ENCODE data around the gene PJA1. TPM values are rescaled to one million over a fixed set of nuclear protein-coding genes. Genes with fewer than 3 reads are reported as not detected.
A peak's percentile ranks its signal among the peaks of the same experiment; 100 is the strongest.

The PJA1 gene
- total and polyA plus RNA-seq, 4 donors: 11.1 to 33.3 (median 27.1) TPM

DNA sequence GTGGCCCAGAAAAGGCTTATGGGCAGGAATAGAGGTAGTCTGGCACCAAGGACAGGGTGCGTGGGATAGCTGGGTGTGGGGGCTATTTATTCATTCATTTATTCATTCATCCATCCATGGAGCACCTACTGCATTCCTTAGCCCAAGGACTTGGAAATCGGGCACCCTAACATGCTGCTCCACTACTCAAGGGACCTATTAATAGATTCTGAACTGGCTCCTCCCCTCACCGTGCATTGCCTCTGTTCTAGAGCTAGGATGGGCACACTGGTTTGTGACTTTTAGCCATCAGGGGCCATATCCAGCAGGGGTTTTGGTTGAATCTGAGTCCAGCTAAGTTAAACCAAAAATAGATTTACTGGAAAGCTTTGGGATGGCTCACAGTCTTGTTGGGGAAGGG, 30.6 kb upstream of the PJA1 start:
- H3K27ac ChIP-seq (ENCODE audit: low read depth in 1 of 2, low read length in 2 of 2): no peak overlapping the region
- no peaks in the 10 kb centered on the region for H3K27me3 ChIP-seq (ENCODE audit: control insufficient read depth in 1 of 2, insufficient read depth in 2 of 2, low read length in 1 of 2)
- WGBS, 2 donors: 44 to 46% methylated on average over 3 of the region's 3 CpGs
- DNase-seq: no peak
- H3K4me1 ChIP-seq (ENCODE audit: control insufficient read depth in 1 of 2, insufficient read depth in 2 of 2, low read length in 2 of 2): no peaks in the 10 kb centered on the region
- H3K4me3 ChIP-seq (ENCODE audit: low read length in 2 of 2): no peak overlapping the region
- no peaks in the 10 kb centered on the region for H3K36me3 ChIP-seq (ENCODE audit: control insufficient read depth in 1 of 2, insufficient read depth in 2 of 2, low read length in 1 of 2)
- H3K9me3 ChIP-seq (ENCODE audit: control insufficient read depth, low read length): no peaks in the 10 kb centered on the region
- ATAC-seq (ENCODE audit: low FRiP score): no peak
- intact Hi-C loops (cut with DNase I): no loop called here

DNA sequence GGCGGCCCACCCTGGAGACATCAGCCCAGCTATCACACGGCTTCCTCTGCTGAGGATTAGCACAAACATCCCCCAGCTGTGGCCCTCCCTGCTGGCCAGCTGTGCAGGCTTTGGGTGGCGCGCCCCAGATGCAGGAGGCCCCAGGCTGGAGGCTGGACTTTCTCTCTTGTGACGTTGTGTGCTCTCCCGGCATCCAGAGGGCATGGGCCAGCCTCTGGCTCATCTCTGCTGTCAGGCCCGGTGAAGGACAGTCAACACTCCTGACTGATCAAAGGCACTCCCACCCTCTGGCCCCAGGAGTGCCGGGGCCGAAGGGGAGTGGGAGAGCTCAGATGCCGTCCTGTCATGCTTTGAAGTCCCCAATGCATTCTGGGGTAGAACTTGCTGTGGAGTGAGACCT, 29.9 kb upstream of the PJA1 start:
- Histone ChIP-seq H3K4me1 (ENCODE audit: control insufficient read depth in 1 of 2, insufficient read depth in 2 of 2, low read length in 2 of 2) (no peaks in the 10 kb centered on the region), H3K4me3 (ENCODE audit: low read length in 2 of 2) (no peak overlapping the region), H3K9me3 (ENCODE audit: control insufficient read depth, low read length) (no peaks in the 10 kb centered on the region), H3K27me3 (ENCODE audit: control insufficient read depth in 1 of 2, insufficient read depth in 2 of 2, low read length in 1 of 2) (no peaks in the 10 kb centered on the region), H3K27ac (ENCODE audit: low read depth in 1 of 2, low read length in 2 of 2) (no peak overlapping the region), H3K36me3 (ENCODE audit: control insufficient read depth in 1 of 2, insufficient read depth in 2 of 2, low read length in 1 of 2) (no peaks in the 10 kb centered on the region)
- 80 to 94% methylated on average over 10 of the region's 10 CpGs for WGBS, 2 donors
- DNase-seq (peak in 1 of 2 donors; percentile 23), ATAC-seq (ENCODE audit: low FRiP score) (no peak)
- intact Hi-C loops (cut with DNase I): no loop called here

DNA sequence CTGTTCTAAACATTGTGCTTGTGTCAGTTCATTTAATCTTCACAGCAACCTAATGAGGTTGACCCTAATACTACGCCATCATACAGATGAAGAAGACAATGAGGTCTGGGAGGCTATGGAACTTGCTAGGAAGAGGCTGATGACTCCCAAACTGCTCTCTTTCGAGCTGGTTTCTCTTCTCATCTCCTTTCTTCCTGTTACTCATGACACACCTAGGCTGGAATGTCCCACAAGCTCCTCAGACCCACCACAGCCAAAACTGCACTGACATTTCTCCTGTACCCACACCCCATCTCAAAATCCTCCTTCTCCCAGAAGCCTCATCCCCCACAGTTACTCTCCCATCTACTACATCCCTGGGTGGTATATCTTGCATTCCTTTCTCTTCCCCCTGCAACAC, 27.4 kb upstream of the PJA1 start:
- no peaks in the 10 kb centered on the region for H3K4me1 ChIP-seq (ENCODE audit: control insufficient read depth in 1 of 2, insufficient read depth in 2 of 2, low read length in 2 of 2)
- no peak for ATAC-seq (ENCODE audit: low FRiP score)
- no peaks in the 10 kb centered on the region for H3K9me3 ChIP-seq (ENCODE audit: control insufficient read depth, low read length)
- no peaks in the 10 kb centered on the region for H3K27me3 ChIP-seq (ENCODE audit: control insufficient read depth in 1 of 2, insufficient read depth in 2 of 2, low read length in 1 of 2)
- no peak for DNase-seq
- H3K36me3 ChIP-seq (ENCODE audit: control insufficient read depth in 1 of 2, insufficient read depth in 2 of 2, low read length in 1 of 2): no peaks in the 10 kb centered on the region
- no peak overlapping the region for H3K4me3 ChIP-seq (ENCODE audit: low read length in 2 of 2)
- WGBS, 2 donors: 62 to 87% methylated on average over 2 of the region's 2 CpGs
- intact Hi-C loops (cut with DNase I): no loop called here
- no peak overlapping the region for H3K27ac ChIP-seq (ENCODE audit: low read depth in 1 of 2, low read length in 2 of 2)

DNA sequence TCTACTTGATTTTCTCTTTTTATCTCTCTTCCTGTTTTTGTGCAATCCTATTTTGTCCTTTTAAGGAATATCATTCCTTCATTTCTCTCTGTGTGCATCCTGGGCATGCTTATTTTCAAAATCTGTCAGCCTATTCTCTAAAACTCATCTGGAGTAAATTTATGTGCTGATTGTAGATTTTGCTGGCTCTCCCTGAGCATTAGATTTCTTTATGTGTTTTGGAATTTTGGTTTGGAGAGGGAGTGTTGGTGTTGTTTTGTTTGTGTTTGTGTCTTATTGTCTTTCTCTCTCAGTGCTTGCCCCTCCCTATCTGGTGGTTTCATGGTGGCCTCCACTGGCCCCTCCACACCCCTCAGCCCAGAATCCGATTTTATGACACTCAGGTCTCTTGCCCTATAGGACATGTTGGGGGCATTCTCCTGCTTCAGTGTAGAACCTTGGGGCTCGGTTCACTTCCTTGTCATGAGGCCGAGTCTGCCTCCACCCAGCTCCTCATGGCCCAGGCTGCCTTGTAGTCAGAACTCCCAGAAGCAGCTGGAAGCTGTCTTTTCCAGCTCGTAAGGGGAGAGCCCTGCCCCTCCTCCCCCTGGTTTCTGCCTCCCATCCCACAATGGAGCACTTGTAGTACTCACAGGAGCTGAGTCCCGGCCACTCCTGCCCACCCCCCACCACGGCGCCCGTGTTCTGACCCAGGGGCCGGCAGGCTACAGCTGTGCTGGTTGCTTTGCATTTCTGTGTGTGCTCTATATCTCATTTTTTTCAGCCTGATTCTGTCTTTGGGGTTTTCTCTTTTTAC, 24.5 kb upstream of the PJA1 start:
- H3K36me3 ChIP-seq (ENCODE audit: control insufficient read depth in 1 of 2, insufficient read depth in 2 of 2, low read length in 1 of 2): no peaks in the 10 kb centered on the region
- no peaks in the 10 kb centered on the region for H3K27me3 ChIP-seq (ENCODE audit: control insufficient read depth in 1 of 2, insufficient read depth in 2 of 2, low read length in 1 of 2)
- intact Hi-C loops (cut with DNase I): no loop called here
- DNase-seq: no peak
- H3K9me3 ChIP-seq (ENCODE audit: control insufficient read depth, low read length): no peaks in the 10 kb centered on the region
- no peaks in the 10 kb centered on the region for H3K4me1 ChIP-seq (ENCODE audit: control insufficient read depth in 1 of 2, insufficient read depth in 2 of 2, low read length in 2 of 2)
- no peak for ATAC-seq (ENCODE audit: low FRiP score)
- no peak overlapping the region for H3K27ac ChIP-seq (ENCODE audit: low read depth in 1 of 2, low read length in 2 of 2)
- 73 to 86% methylated on average over 9 of the region's 9 CpGs for WGBS, 2 donors
- no peak overlapping the region for H3K4me3 ChIP-seq (ENCODE audit: low read length in 2 of 2)

DNA sequence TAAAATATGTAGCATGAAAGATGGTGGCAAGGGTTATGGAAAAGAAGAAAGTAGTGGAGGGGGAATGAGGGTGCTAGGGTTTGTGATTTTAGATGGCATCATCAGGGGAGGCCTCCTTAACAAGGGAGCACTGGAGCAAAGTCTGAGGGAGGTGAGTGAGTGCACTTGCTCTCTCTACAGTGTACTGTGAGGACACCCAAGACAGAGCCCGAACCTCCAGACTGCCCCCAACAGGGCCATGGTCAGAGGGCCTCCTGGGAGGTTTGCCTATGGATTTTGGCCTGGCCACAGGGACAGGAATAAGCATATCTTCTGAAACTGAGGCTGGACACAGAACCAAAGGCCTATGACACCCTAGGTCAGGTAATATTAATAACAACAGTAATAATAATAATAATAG, 21.4 kb upstream of the PJA1 start:
- 60 to 97% methylated on average over 1 of the region's 1 CpG for WGBS, 2 donors
- no peaks in the 10 kb centered on the region for H3K4me1 ChIP-seq (ENCODE audit: control insufficient read depth in 1 of 2, insufficient read depth in 2 of 2, low read length in 2 of 2)
- no peak overlapping the region for H3K27ac ChIP-seq (ENCODE audit: low read depth in 1 of 2, low read length in 2 of 2)
- intact Hi-C loops (cut with DNase I): no loop called here
- ATAC-seq (ENCODE audit: low FRiP score) (no peak), DNase-seq (no peak)
- no peak overlapping the region for H3K4me3 ChIP-seq (ENCODE audit: low read length in 2 of 2)
- no peaks in the 10 kb centered on the region for H3K27me3 ChIP-seq (ENCODE audit: control insufficient read depth in 1 of 2, insufficient read depth in 2 of 2, low read length in 1 of 2)
- no peaks in the 10 kb centered on the region for H3K36me3 ChIP-seq (ENCODE audit: control insufficient read depth in 1 of 2, insufficient read depth in 2 of 2, low read length in 1 of 2)
- no peaks in the 10 kb centered on the region for H3K9me3 ChIP-seq (ENCODE audit: control insufficient read depth, low read length)

DNA sequence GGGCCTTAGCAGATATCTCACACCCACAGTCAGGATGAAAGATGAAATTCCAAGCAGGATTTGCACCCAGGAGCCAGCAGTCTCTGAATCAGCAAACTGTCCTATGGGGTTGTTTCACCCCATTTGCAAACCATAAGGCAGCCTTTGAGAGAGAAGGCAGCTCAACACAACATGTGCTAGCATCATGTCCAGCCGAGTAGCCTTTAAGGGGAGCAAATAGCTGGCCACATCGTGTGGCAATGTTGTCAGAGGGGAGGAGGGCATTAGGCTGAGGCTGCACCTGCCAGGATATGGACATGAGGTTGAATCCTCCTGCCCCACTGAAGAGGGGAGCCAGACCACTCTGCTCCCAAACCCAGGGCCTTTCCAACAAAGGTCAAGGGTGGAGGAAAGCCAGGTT, 20.6 kb upstream of the PJA1 start:
- Histone ChIP-seq H3K27me3 (ENCODE audit: control insufficient read depth in 1 of 2, insufficient read depth in 2 of 2, low read length in 1 of 2) (no peaks in the 10 kb centered on the region), H3K36me3 (ENCODE audit: control insufficient read depth in 1 of 2, insufficient read depth in 2 of 2, low read length in 1 of 2) (no peaks in the 10 kb centered on the region), H3K27ac (ENCODE audit: low read depth in 1 of 2, low read length in 2 of 2) (no peak overlapping the region), H3K4me3 (ENCODE audit: low read length in 2 of 2) (no peak overlapping the region), H3K9me3 (ENCODE audit: control insufficient read depth, low read length) (no peaks in the 10 kb centered on the region), H3K4me1 (ENCODE audit: control insufficient read depth in 1 of 2, insufficient read depth in 2 of 2, low read length in 2 of 2) (no peaks in the 10 kb centered on the region)
- intact Hi-C loops (cut with DNase I): no loop called here
- DNase-seq (no peak), ATAC-seq (ENCODE audit: low FRiP score) (no peak)
- WGBS, 2 donors: 68 to 76% methylated on average over 2 of the region's 2 CpGs

DNA sequence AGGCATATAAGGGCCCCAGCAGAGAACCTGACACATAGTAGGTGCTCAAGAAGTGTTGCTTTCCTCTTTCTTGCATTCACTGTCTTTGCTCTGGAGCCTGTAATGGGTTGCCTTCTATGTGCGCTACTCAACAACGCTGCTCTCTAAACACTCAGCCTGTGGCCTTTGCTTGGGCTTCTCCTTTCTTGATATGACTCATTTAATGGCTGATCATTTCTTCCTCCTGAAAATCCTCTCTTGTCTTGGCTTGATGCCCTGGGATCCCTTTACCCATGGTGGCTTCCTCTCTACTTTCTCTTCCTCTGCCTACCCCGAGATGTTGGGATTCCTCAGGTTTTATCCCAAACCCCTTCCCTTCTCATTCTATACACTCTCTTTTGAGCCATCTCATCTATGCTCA, 19.9 kb upstream of the PJA1 start:
- Histone ChIP-seq H3K9me3 (ENCODE audit: control insufficient read depth, low read length) (no peaks in the 10 kb centered on the region), H3K4me3 (ENCODE audit: low read length in 2 of 2) (no peak overlapping the region), H3K27ac (ENCODE audit: low read depth in 1 of 2, low read length in 2 of 2) (no peak overlapping the region), H3K27me3 (ENCODE audit: control insufficient read depth in 1 of 2, insufficient read depth in 2 of 2, low read length in 1 of 2) (no peaks in the 10 kb centered on the region), H3K4me1 (ENCODE audit: control insufficient read depth in 1 of 2, insufficient read depth in 2 of 2, low read length in 2 of 2) (no peaks in the 10 kb centered on the region), H3K36me3 (ENCODE audit: control insufficient read depth in 1 of 2, insufficient read depth in 2 of 2, low read length in 1 of 2) (no peaks in the 10 kb centered on the region)
- DNase-seq (no peak), ATAC-seq (ENCODE audit: low FRiP score) (no peak)
- 92 to 96% methylated on average over 3 of the region's 3 CpGs for WGBS, 2 donors
- intact Hi-C loops (cut with DNase I): no loop called here

DNA sequence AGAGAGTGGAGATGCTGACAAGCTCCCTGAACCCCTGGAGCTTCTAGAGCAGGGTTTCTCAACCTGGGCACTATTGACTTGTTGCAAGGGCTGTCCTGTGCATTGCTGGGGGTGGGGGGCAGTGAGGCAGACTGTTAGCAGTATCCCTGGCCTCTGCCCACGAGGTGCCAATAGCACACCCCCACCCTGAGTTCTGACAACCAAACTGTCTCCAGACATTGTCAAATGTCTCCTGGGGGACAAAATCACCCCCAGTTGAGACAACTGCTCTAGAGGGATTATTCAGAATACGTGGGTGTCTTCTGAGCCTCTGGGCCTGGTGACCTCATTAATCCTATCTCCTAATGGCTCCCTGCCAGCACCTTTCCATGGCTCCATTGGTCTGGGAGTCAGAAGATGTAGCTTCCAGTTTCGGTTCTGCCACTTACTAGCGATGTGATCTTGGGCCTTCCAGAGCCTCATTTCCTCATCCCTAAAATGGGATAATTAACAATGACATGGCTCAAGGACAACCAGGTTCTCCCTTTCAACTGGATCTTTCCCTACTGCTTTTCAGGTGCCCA, 17.6 kb upstream of the PJA1 start:
- Histone ChIP-seq H3K36me3 (ENCODE audit: control insufficient read depth in 1 of 2, insufficient read depth in 2 of 2, low read length in 1 of 2) (no peaks in the 10 kb centered on the region), H3K27me3 (ENCODE audit: control insufficient read depth in 1 of 2, insufficient read depth in 2 of 2, low read length in 1 of 2) (no peaks in the 10 kb centered on the region), H3K27ac (ENCODE audit: low read depth in 1 of 2, low read length in 2 of 2) (no peak overlapping the region), H3K9me3 (ENCODE audit: control insufficient read depth, low read length) (no peaks in the 10 kb centered on the region), H3K4me1 (ENCODE audit: control insufficient read depth in 1 of 2, insufficient read depth in 2 of 2, low read length in 2 of 2) (no peaks in the 10 kb centered on the region), H3K4me3 (ENCODE audit: low read length in 2 of 2) (no peak overlapping the region)
- intact Hi-C loops (cut with DNase I): no loop called here
- DNase-seq: no peak
- no peak for ATAC-seq (ENCODE audit: low FRiP score)
- WGBS, 2 donors: 59 to 78% methylated on average over 4 of the region's 4 CpGs

DNA sequence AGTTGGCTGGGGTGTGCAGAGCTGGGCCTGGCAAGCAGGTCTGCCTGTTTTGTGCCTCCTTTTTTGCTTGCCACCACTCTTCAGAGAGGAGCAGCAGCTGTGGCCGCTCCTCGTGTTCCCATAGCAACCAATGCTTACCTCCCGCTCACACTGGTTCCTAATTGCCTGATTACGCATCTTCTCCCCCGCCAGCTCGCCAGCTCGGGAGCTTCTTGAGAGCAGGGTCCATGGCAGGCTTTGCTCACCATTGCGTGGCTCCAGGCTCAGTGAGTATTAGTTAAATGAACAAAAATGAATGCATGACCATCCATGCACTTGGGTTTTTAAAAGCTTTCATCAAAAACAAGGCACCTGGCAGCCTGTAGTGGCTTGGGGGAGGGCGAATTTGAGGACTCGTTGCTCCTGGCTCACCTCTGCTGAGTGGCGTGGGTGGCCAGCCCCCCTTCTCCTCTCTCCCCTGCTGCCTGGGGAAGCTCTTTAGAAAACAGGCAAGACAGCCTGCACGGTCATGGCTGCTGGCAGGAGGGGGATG, 14.2 kb upstream of the PJA1 start:
- H3K4me1 ChIP-seq (ENCODE audit: control insufficient read depth in 1 of 2, insufficient read depth in 2 of 2, low read length in 2 of 2): no peaks in the 10 kb centered on the region
- ATAC-seq (ENCODE audit: low FRiP score) (no peak), DNase-seq (no peak)
- H3K4me3 ChIP-seq (ENCODE audit: low read length in 2 of 2): no peak overlapping the region
- WGBS, 2 donors: 52 to 66% methylated on average over 12 of the region's 12 CpGs
- no peaks in the 10 kb centered on the region for H3K9me3 ChIP-seq (ENCODE audit: control insufficient read depth, low read length)
- H3K27me3 ChIP-seq (ENCODE audit: control insufficient read depth in 1 of 2, insufficient read depth in 2 of 2, low read length in 1 of 2): no peaks in the 10 kb centered on the region
- no peak overlapping the region for H3K27ac ChIP-seq (ENCODE audit: low read depth in 1 of 2, low read length in 2 of 2)
- H3K36me3 ChIP-seq (ENCODE audit: control insufficient read depth in 1 of 2, insufficient read depth in 2 of 2, low read length in 1 of 2): no peaks in the 10 kb centered on the region
- intact Hi-C loops (cut with DNase I): no loop called here

All from aorta (tissue), 5 donors.